HepG2 (cell line): ENCODE data around the gene DMAC2L. TPM values are rescaled to one million over a fixed set of nuclear protein-coding genes. Genes with fewer than 3 reads are reported as not detected.

Experiments used
- ATAC-seq: fragments of 200-7000 bp; cut with Tn5 transposase; 3 replicates; pipeline ENCODE4 v1.9.1; 2020; ENCODE audit warnings: mild to moderate bottlenecking, moderate library complexity
- BruUV-seq: library from RNA; stranded (reverse); fragments of 400-500 nt; replicated peaks from 2 replicates; lab custom pipeline; 2021; lab: Mats Ljungman, UMichigan
- CTCF ChIA-PET: fragments of 300-600 bp; formaldehyde crosslinking; extraction: SDS; loops from one replicate; lab custom pipeline; 2021; ENCODE audit warnings: low total read pairs, inconsistent platforms, low intra/inter-chr PET ratio; lab: Yijun Ruan, JAX
- POLR2A ChIA-PET: fragments of 350-600 bp; sonication (Branson Sonifier 250); formaldehyde crosslinking; loops from one replicate; lab custom pipeline; 2020; ENCODE audit warnings: antibody characterized with exemption, inconsistent platforms; lab: Yijun Ruan, JAX
- DNase-seq: peaks from one replicate; pipeline ENCODE4 v3.0.0-alpha.2; 2015; ENCODE audit warnings: low spot score
- FAIRE-seq: peaks from 3 replicates; lab custom pipeline; 2011; peaks lifted over from hg19 to GRCh38; lab: Jason Lieb, UNC
- H2AFZ ChIP-seq: one replicate; pipeline ENCODE4 v1.6.1; 2011; ENCODE audit warnings: low read length, inconsistent platforms
- H3K27ac ChIP-seq: fragments of 300-600 bp; 3 replicates; pipeline ENCODE4 v1.8.0; 2011; ENCODE audit warnings: mixed run types, mild to moderate bottlenecking, mixed read lengths, low read length, inconsistent platforms; ENCODE audit not compliant: insufficient read depth; ENCODE audit errors: extremely low read length
- H3K27me3 ChIP-seq, 2 experiments: fragments of 200-600 bp in 1 of 2; 2 replicates in 1 of 2; 3 replicates in 1 of 2; pipeline versions ENCODE4 v1.6.0 to v1.8.0; 2011; ENCODE audit warnings: low read length in 2 of 2, mild to moderate bottlenecking in 2 of 2, moderate library complexity in 2 of 2, inconsistent platforms in 1 of 2; ENCODE audit not compliant: insufficient read depth in 2 of 2, control insufficient read depth in 1 of 2
- H3K36me3 ChIP-seq, 2 experiments: fragments of 200-600 bp in 1 of 2; replicated peaks in 1 of 2; 2 replicates in 1 of 2; 3 replicates in 1 of 2; pipeline versions ENCODE4 v1.5.1 to v1.8.0; 2011; ENCODE audit warnings: low read length in 2 of 2, inconsistent platforms in 1 of 2; ENCODE audit not compliant: insufficient read depth in 2 of 2, control insufficient read depth in 1 of 2
- H3K4me1 ChIP-seq: 2 replicates; pipeline ENCODE4 v1.5.1; 2012; ENCODE audit warnings: low read length, inconsistent platforms; ENCODE audit not compliant: insufficient read depth
- H3K4me2 ChIP-seq: 2 replicates; pipeline ENCODE4 v1.6.0; 2011; ENCODE audit warnings: low read depth, low read length, inconsistent platforms
- H3K4me3 ChIP-seq, 3 experiments: fragments of 200-600 bp in 1 of 3; sonication (generic), shearing (Covaris generic) in 1 of 3; replicated peaks in 1 of 3; 2 replicates each; pipeline ENCODE4 v1.5.1; 2011 to 2016; ENCODE audit warnings: low read length in 3 of 3, inconsistent platforms in 2 of 3, low read depth in 2 of 3, mild to moderate bottlenecking in 2 of 3, control low read depth in 1 of 3, mixed read lengths in 1 of 3; ENCODE audit not compliant: insufficient read depth in 1 of 3
- H3K79me2 ChIP-seq: one replicate; pipeline ENCODE4 v1.6.1; 2011; ENCODE audit warnings: low read length, inconsistent platforms; ENCODE audit not compliant: insufficient read depth
- H3K9ac ChIP-seq: 2 replicates; pipeline ENCODE4 v1.6.0; 2011; ENCODE audit warnings: mild to moderate bottlenecking, low read depth, low read length, inconsistent platforms; ENCODE audit not compliant: insufficient read depth
- H3K9me3 ChIP-seq: 2 replicates; pipeline ENCODE4 v1.5.1; 2012; ENCODE audit warnings: mild to moderate bottlenecking, low read length
- H4K20me1 ChIP-seq: 2 replicates; pipeline ENCODE4 v1.6.0; 2011; ENCODE audit warnings: inconsistent platforms, mild to moderate bottlenecking, low read length, moderate library complexity; ENCODE audit not compliant: insufficient read depth
- ARNT ChIP-seq: fragments of 450-650 bp; IDR thresholded peaks from 2 replicates; pipeline ENCODE4 v1.6.1; 2017
- CHD2 ChIP-seq: IDR thresholded peaks from 2 replicates; pipeline ENCODE4 v1.6.1; 2011; ENCODE audit warnings: low read depth, low read length, improper control_type of control experiment
- DDIT3 ChIP-seq: sonication (generic); formaldehyde crosslinking; IDR thresholded peaks from 2 replicates; pipeline ENCODE4 v1.4.0; 2020; ENCODE audit warnings: mild to moderate bottlenecking, missing genetic modification reagents
- MED13 ChIP-seq: sonication (generic); formaldehyde crosslinking; IDR thresholded peaks from 2 replicates; pipeline ENCODE4 v1.5.0; 2020; ENCODE audit warnings: missing genetic modification reagents
- PBX3 ChIP-seq: sonication (generic); formaldehyde crosslinking; IDR thresholded peaks from 2 replicates; pipeline ENCODE4 v1.8.1; 2023; ENCODE audit warnings: missing genetic modification reagents, inconsistent platforms, borderline replicate concordance
- RFXAP ChIP-seq: sonication (generic); formaldehyde crosslinking; IDR thresholded peaks from 2 replicates; pipeline ENCODE4 v1.4.0; 2020; ENCODE audit warnings: missing genetic modification reagents, borderline replicate concordance
- SMARCE1 ChIP-seq: fragments of 450-650 bp; IDR thresholded peaks from 2 replicates; pipeline ENCODE4 v1.6.1; 2017; ENCODE audit warnings: borderline replicate concordance
- STAT5B ChIP-seq: sonication (generic); formaldehyde crosslinking; IDR thresholded peaks from 2 replicates; pipeline ENCODE4 v1.4.0; 2020; ENCODE audit warnings: missing genetic modification reagents
- TIGD3 ChIP-seq: sonication (generic); formaldehyde crosslinking; IDR thresholded peaks from 2 replicates; pipeline ENCODE4 v1.5.1; 2020; ENCODE audit warnings: mild to moderate bottlenecking, missing genetic modification reagents, borderline replicate concordance
- TRAFD1 ChIP-seq: sonication (generic); formaldehyde crosslinking; IDR thresholded peaks from 2 replicates; pipeline ENCODE4 v1.5.1; 2020; ENCODE audit warnings: missing genetic modification reagents, mild to moderate bottlenecking, borderline replicate concordance
- ZBTB37 ChIP-seq: sonication (generic); formaldehyde crosslinking; IDR thresholded peaks from 2 replicates; pipeline ENCODE4 v1.4.0; 2020; ENCODE audit warnings: mild to moderate bottlenecking, missing genetic modification reagents
- ZNF329 ChIP-seq: sonication (generic); formaldehyde crosslinking; IDR thresholded peaks from 2 replicates; pipeline ENCODE4 v1.9.0; 2021; ENCODE audit warnings: low read depth, mild to moderate bottlenecking, missing genetic modification reagents
- ZNF563 ChIP-seq: sonication (generic); formaldehyde crosslinking; IDR thresholded peaks from 2 replicates; pipeline ENCODE4 v1.8.0; 2022; ENCODE audit warnings: mild to moderate bottlenecking, moderate library complexity, missing genetic modification reagents
- ZNF644 ChIP-seq: IDR thresholded peaks from 2 replicates; pipeline ENCODE4 v1.6.1; 2016; ENCODE audit warnings: low read depth
- ZNF768 ChIP-seq: sonication (generic); formaldehyde crosslinking; IDR thresholded peaks from 2 replicates; pipeline ENCODE4 v1.4.0; 2020; ENCODE audit warnings: missing genetic modification reagents
- ZSCAN21 ChIP-seq: sonication (generic); formaldehyde crosslinking; IDR thresholded peaks from 2 replicates; pipeline ENCODE4 v1.8.0; 2022; ENCODE audit warnings: mild to moderate bottlenecking, missing genetic modification reagents, moderate library complexity, borderline replicate concordance
- WGBS: methylation state at CpG from one replicate; pipeline ENCODE4 v1.1.6; 2017; ENCODE audit warnings: low lambda C conversion rate; 5-methylcytosine and 5-hydroxymethylcytosine counted together
- in situ Hi-C: cut with HindIII; loops from 2 replicates; pipeline ENCODE4 v1.10.0; 2017; ENCODE audit warnings: low pct_unique_long_range_greater_than_20kb; ENCODE audit not compliant: extremely low pct_ligation_motif_present
- intact Hi-C: fragments of 100-400 bp; cut with micrococcal nuclease; formaldehyde crosslinking; loops from one replicate; pipeline ENCODE4 v1.10.0; 2022; ENCODE audit not compliant: unreplicated experiment
- polyA plus RNA-seq, 8 experiments: library from polyadenylated mRNA; depleted of rRNA in 3 of 8; stranded (reverse) in 7 of 8; unstranded in 1 of 8; fragments of >200 nt; fragmentation: Illumina TruSeq in 4 of 8; extraction: Trizol in 4 of 8; gene quantifications; 2 replicates each; pipeline versions ENCODE4 v1.2.1 to v1.2.3, GENCODE V29; 2011 to 2016; ENCODE audit warnings: low read depth in 4 of 8, missing spikeins in 1 of 8, mixed read lengths in 1 of 8; ENCODE audit not compliant: insufficient read depth in 1 of 8
- total RNA-seq, 5 experiments: library from RNA; depleted of rRNA; stranded (reverse); fragments of >200 nt; fragmentation: Illumina TruSeq; extraction: Trizol; gene quantifications; 2 replicates each; pipeline ENCODE4 v1.2.3, GENCODE V29; 2016; ENCODE audit warnings: low read depth in 1 of 5

The DMAC2L gene
- total and polyA plus RNA-seq, 2 of the 13 experiments (the other 11 are each of a cell fraction or from before 2014, with no cell fraction given), result 19.4 to 23.2 TPM

GRCh38 chr14:50366589-50366988 is 54.5 kb downstream of the DMAC2L start (continued):
- TF ChIP-seq TRAFD1 (CRISPR knock-in tag) (no peak), ZNF329 (CRISPR knock-in tag) (no peak), STAT5B (no peak)
- TF ChIP-seq, all 625 proteins: peak for 0

- H3K9ac ChIP-seq, result no peak overlapping the region
- no peaks in the 10 kb centered on the region for H3K27me3 ChIP-seq
- H3K4me3 ChIP-seq, result no peak overlapping the region
- ATAC-seq, result no peak
- no peak overlapping the region for H3K27ac ChIP-seq
- no peaks in the 10 kb centered on the region for H4K20me1 ChIP-seq
- FAIRE-seq, result no peak
- no peak overlapping the region for H3K4me2 ChIP-seq
- DNase-seq, result no peak
- in situ Hi-C loops (no loop called here), intact Hi-C loops (no loop called here)
- H3K9me3 ChIP-seq, result no peaks in the 10 kb centered on the region
- no CpG with 5 or more reads among the region's 4 CpGs for WGBS
- peaks cover 1% of the 10 kb centered on the region for H3K4me1 ChIP-seq
- H3K36me3 ChIP-seq, result no peaks in the 10 kb centered on the region
- POLR2A ChIA-PET, result no interaction called here
- no peak overlapping the region for H2AFZ ChIP-seq
- CTCF ChIA-PET, result no interaction called here
- no TSS peak for BruUV-seq
- H3K79me2 ChIP-seq, result no peaks in the 10 kb centered on the region
- no peak for TF ChIP-seq TIGD3 (CRISPR knock-in tag)
- TF ChIP-seq DDIT3 (CRISPR knock-in tag), result no peak
- no peak for TF ChIP-seq CHD2
- TF ChIP-seq SMARCE1, result no peak
- no peak for TF ChIP-seq PBX3 (CRISPR knock-in tag)
- no peak for TF ChIP-seq ZNF768
- TF ChIP-seq ZNF644 (CRISPR knock-in tag), result no peak
- no peak for TF ChIP-seq ARNT
- no peak for TF ChIP-seq ZBTB37
- TF ChIP-seq ZNF563 (CRISPR knock-in tag), result no peak
- TF ChIP-seq RFXAP (CRISPR knock-in tag), result no peak
- no peak for TF ChIP-seq MED13 (CRISPR knock-in tag)
- TF ChIP-seq ZSCAN21 (CRISPR knock-in tag), result no peak
Observed at GRCh38 chr14:50371546-50371945, 59.4 kb downstream of the DMAC2L start.
